ENCODE results near the gene GRIN2C. TPM values are rescaled to one million over a fixed set of nuclear protein-coding genes. Genes with fewer than 3 reads are reported as not detected.

The GRIN2C gene
- total RNA-seq, 1 experiment from 2014 or later: not detected

- Histone ChIP-seq H3K27me3 (peaks cover 16% of the 10 kb centered on the region), H3K4me1 (peaks cover under 1% of the 10 kb centered on the region), H3K9me3 (replicated peaks) (no peaks in the 10 kb centered on the region), H3K4me3 (no peak overlapping the region), H3K27ac (no peak overlapping the region), H3K36me3 (no peaks in the 10 kb centered on the region)
- DNase-seq: no peak
These were observed 3.2 kb upstream of the GRIN2C start for GRCh38 chr17:74862919-74863318.

- peak; percentile 75 to 86 for DNase-seq
- H3K36me3 ChIP-seq: no peaks in the 10 kb centered on the region
- no peak overlapping the region for H3K4me3 ChIP-seq
- peaks cover 22% of the 10 kb centered on the region for H3K27me3 ChIP-seq
- H3K27ac ChIP-seq: no peak overlapping the region
- H3K4me1 ChIP-seq: peaks cover 7% of the 10 kb centered on the region
- no peaks in the 10 kb centered on the region for H3K9me3 ChIP-seq (replicated peaks)
These were observed 2.6 kb upstream of the GRIN2C start for GRCh38 chr17:74862108-74862901.

GRCh38 chr17:74861662-74862107, 2.0 kb upstream of the GRIN2C start:
- no peak for DNase-seq
- peaks cover 22% of the 10 kb centered on the region for H3K27me3 ChIP-seq
- H3K9me3 ChIP-seq (replicated peaks): no peaks in the 10 kb centered on the region

GRCh38 chr17:74860872-74861661, 1.4 kb upstream of the GRIN2C start:
- DNase-seq: no peak
- Histone ChIP-seq H3K9me3 (replicated peaks) (no peaks in the 10 kb centered on the region), H3K27ac (no peak overlapping the region), H3K4me1 (peaks cover 13% of the 10 kb centered on the region), H3K27me3 (peaks cover 22% of the 10 kb centered on the region), H3K36me3 (no peaks in the 10 kb centered on the region), H3K4me3 (no peak overlapping the region)

More at GRCh38 chr17:74861662-74862107, 2.0 kb upstream of the GRIN2C start:
- Histone ChIP-seq H3K36me3 (no peaks in the 10 kb centered on the region), H3K4me3 (no peak overlapping the region), H3K27ac (no peak overlapping the region), H3K4me1 (peaks cover 13% of the 10 kb centered on the region)

GRCh38 chr17:74860229-74860871, 665 bp upstream of the GRIN2C start:
- Histone ChIP-seq H3K9me3 (replicated peaks) (no peaks in the 10 kb centered on the region), H3K27ac (no peak overlapping the region), H3K27me3 (peaks cover 27% of the 10 kb centered on the region), H3K36me3 (no peaks in the 10 kb centered on the region), H3K4me3 (no peak overlapping the region), H3K4me1 (peaks cover 13% of the 10 kb centered on the region)
- DNase-seq: no peak

GRCh38 chr17:74858672-74859458, 820 bp downstream of the GRIN2C start:
- Histone ChIP-seq H3K36me3 (no peaks in the 10 kb centered on the region), H3K4me1 (peaks cover 13% of the 10 kb centered on the region), H3K27ac (no peak overlapping the region), H3K9me3 (replicated peaks) (no peaks in the 10 kb centered on the region), H3K4me3 (no peak overlapping the region), H3K27me3 (peaks cover 30% of the 10 kb centered on the region)
- no peak for DNase-seq

GRCh38 chr17:74857191-74857590, 2.5 kb downstream of the GRIN2C start:
- peak in 1 of 2 experiments; percentile 42 for DNase-seq
- H3K27me3 ChIP-seq: peaks cover 41% of the 10 kb centered on the region
- H3K27ac ChIP-seq: no peak overlapping the region
- no peak overlapping the region for H3K4me3 ChIP-seq
- no peaks in the 10 kb centered on the region for H3K36me3 ChIP-seq
- H3K4me1 ChIP-seq: peaks cover 13% of the 10 kb centered on the region
- H3K9me3 ChIP-seq (replicated peaks): no peaks in the 10 kb centered on the region

GRCh38 chr17:74856112-74856511, 3.6 kb downstream of the GRIN2C start:
- peaks cover 41% of the 10 kb centered on the region for H3K27me3 ChIP-seq
- peaks cover 13% of the 10 kb centered on the region for H3K4me1 ChIP-seq
- H3K27ac ChIP-seq: no peak overlapping the region
- no peaks in the 10 kb centered on the region for H3K36me3 ChIP-seq
- no peak overlapping the region for H3K4me3 ChIP-seq
- peak; percentile 52 to 58 for DNase-seq
- H3K9me3 ChIP-seq (replicated peaks): no peaks in the 10 kb centered on the region

- H3K9me3 ChIP-seq (replicated peaks): no peaks in the 10 kb centered on the region
- no peak for DNase-seq
- H3K4me1 ChIP-seq: peaks cover 13% of the 10 kb centered on the region
- H3K4me3 ChIP-seq: no peak overlapping the region
- H3K27me3 ChIP-seq: peaks cover 39% of the 10 kb centered on the region
- H3K36me3 ChIP-seq: no peaks in the 10 kb centered on the region
- no peak overlapping the region for H3K27ac ChIP-seq
These were observed 4.4 kb downstream of the GRIN2C start for GRCh38 chr17:74855323-74855722.

GRCh38 chr17:74854792-74855191, 4.9 kb downstream of the GRIN2C start:
- no peak for DNase-seq
- peaks cover 35% of the 10 kb centered on the region for H3K27me3 ChIP-seq
- H3K27ac ChIP-seq: no peak overlapping the region
- H3K9me3 ChIP-seq (replicated peaks): no peaks in the 10 kb centered on the region
- no peak overlapping the region for H3K4me3 ChIP-seq
- peaks cover 13% of the 10 kb centered on the region for H3K4me1 ChIP-seq
- H3K36me3 ChIP-seq: no peaks in the 10 kb centered on the region

GRCh38 chr17:74853669-74854068, 6.0 kb downstream of the GRIN2C start:
- Histone ChIP-seq H3K4me3 (no peak overlapping the region), H3K27me3 (peaks cover 26% of the 10 kb centered on the region), H3K36me3 (no peaks in the 10 kb centered on the region), H3K4me1 (peaks cover 13% of the 10 kb centered on the region), H3K9me3 (replicated peaks) (no peaks in the 10 kb centered on the region), H3K27ac (no peak overlapping the region)
- no peak for DNase-seq

- H3K27me3 ChIP-seq: peaks cover 25% of the 10 kb centered on the region
- no peak overlapping the region for H3K27ac ChIP-seq
- DNase-seq: no peak
- no peaks in the 10 kb centered on the region for H3K36me3 ChIP-seq
- H3K4me1 ChIP-seq: peaks cover 13% of the 10 kb centered on the region
- no peaks in the 10 kb centered on the region for H3K9me3 ChIP-seq (replicated peaks)
- H3K4me3 ChIP-seq: no peak overlapping the region
These were observed 6.7 kb downstream of the GRIN2C start for GRCh38 chr17:74853048-74853397.

- no peak overlapping the region for H3K27ac ChIP-seq
- peaks cover 7% of the 10 kb centered on the region for H3K4me1 ChIP-seq
- peaks cover 19% of the 10 kb centered on the region for H3K27me3 ChIP-seq
- no peak for DNase-seq
- no peaks in the 10 kb centered on the region for H3K9me3 ChIP-seq (replicated peaks)
- H3K4me3 ChIP-seq: no peak overlapping the region
- no peaks in the 10 kb centered on the region for H3K36me3 ChIP-seq
These were observed 7.2 kb downstream of the GRIN2C start for GRCh38 chr17:74852237-74853047.

Data from SJCRH30 (cell line).